Cerebellar cortex (tissue), 1 donor: ENCODE measurements around the gene RSRC1.
"Not testable (repeated sequence)": the region's sequence is repeated elsewhere in the genome, so short reads cannot be mapped to it uniquely, and the experiment has no call there.

ENCODE experiments used
- DNase-seq: peaks from one replicate; pipeline ENCODE4 v3.0.0-alpha.2; 2015; ENCODE audit warnings: low spot score

The RSRC1 gene

GRCh38 chr3:158528076-158528674 is 418.3 kb downstream of the RSRC1 start:
- no peak for DNase-seq

DNA sequence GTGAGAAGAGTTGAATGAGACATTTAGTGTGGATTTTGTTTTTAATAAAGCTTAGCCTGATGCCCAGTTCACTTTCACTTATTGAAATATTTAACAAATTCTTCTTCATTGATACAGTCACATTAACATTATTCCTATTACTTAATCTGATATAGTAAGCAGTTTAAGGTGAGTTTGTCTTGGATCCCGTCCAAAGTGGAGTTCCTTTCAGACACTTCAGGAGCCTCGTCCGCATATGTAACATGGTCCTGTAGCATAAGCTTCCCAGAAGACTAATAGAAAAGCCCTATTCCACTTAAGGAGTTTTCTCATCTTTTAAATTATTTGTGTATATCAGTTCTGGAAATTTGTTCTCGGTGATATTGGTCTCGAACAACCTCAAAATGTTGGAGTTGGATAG is 421.4 kb downstream of the RSRC1 start:
- DNase-seq = peak; percentile 3

DNA sequence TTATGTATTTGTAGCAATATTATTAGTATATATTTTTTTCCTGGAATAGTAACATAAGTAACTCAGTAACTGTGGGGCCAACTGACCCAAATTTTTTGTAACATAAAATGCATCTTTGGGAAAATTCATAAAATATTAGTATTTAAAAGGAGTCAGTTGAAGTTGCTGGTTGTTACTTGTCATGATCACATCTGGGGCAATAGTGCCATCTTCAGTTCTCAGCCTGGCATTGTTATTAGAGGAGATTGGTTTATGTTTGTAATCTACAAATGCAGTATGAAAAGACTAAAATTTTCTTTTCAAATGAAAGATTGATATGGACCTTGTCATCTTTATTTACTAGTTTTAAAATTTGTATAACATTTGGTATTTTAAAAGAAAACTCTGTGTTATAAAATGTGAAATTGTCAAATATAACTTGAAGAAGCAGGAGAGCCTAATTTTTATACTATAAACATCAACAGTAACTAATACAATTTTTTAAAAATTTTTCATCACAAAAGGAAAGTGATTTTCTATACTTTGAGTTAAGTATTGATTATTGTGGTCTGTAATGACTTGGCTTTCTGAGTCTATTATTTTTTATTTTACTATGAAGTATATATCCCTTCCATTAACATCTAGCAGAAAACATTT is 422.3 kb downstream of the RSRC1 start:
- DNase-seq = peak; percentile 45

DNA sequence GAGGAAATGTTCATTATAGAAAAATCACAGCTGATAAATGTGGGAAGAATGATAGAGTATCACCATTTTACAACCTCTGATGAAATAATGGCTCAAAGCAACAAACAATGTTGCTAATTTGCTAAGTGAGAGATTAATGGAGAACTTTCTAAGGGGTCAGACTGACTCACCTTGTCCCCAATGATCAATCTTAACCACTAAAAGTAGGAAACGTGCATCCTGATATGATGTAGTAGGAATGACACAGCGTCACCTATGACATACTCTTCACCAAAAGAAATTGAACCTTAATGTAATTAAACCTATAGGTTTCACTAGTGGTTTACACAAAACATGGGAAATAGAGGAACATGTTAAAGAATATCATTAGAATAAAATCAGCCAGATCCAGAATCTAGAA is 426.0 kb downstream of the RSRC1 start:
- DNase-seq = no peak

DNA sequence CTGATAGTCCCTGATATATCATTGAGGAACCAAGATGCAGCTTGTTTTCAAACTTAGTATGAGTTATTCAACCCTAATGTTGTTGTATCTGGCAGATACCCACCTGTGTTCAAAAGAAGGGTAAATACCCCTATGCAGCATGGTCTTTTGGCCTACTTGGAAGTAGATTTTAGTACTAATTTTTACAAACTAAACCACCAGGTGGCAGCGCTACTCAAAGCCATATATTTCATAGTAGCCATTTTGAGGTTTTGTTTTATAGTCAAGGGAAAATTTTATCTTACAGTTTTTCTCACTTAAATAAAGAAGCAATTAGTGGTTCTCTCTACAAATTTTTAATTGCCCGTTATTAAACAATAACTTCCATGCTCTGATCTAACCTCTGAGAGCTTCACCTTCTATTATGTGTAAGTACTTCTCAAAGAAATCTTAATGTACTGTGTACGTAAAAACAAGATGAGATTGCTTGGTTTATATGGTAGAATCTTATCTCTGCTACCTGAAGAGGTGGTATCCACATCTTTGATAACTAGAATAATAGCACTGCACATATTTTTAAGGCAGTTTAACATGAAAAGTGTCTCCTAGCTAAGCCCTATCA is 429.6 kb downstream of the RSRC1 start:
- DNase-seq = peak; percentile 50

DNA sequence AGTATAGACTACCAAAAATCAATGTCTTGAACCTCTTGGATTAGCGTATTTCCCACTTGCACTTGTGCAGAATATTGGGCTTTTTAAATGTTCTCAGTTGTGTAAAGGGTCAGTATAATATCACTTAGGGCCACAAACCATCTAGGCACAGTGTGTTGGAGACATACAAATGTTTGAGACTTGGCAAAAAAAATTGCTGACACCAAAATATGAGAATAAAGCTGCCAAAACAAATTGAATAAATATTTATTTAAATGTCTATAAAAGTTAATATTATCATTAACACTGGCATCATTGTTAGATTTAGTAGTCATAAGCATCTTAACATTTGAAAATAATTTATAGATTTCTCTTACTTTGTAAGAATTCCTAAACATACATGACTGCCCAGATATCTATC is 430.2 kb downstream of the RSRC1 start:
- DNase-seq = no peak

DNA sequence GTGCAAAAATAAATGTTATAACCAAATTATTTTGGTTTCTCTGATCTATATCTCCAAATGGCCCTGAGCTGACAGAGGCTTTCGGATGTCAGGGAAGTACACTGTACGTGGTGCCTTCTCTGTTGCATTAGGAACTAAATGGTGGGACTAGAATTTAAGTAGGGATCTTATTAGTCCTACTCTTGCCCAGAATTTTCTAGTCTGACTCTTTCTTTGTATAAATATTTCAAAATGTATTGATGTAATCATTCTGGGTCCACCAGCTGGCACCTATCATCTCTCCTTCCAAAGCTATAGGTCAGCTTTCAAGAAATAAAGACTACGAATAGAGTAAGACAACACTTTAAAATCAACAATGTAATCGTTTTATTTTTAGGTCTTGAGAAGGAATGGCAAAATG is 438.8 kb downstream of the RSRC1 start:
- DNase-seq = no peak

- DNase-seq = not testable (repeated sequence)
Measured at GRCh38 chr3:158549938-158550337, 440.0 kb downstream of the RSRC1 start.

- DNase-seq = no peak
Measured at GRCh38 chr3:158552124-158552523, 442.2 kb downstream of the RSRC1 start.

DNA sequence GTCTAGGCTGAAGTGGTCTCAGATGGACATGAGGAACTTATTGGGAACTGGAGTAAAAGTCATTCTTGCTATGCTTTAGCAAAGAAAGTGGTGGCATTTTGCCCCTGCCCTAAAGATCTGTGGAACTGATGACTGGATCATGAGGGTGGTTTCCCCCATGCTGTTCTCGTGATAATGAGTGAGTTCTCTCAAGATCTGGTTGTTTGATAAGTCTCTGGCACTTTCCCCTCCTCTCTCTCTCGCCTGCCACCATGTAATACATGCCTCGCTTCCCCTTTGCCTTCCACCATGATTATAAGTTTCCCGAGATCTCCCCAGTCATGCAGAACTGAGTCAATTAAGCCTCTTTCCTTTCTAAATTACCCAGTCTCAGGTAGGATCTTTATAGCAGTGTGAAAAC is 449.6 kb downstream of the RSRC1 start:
- no peak for DNase-seq

DNA sequence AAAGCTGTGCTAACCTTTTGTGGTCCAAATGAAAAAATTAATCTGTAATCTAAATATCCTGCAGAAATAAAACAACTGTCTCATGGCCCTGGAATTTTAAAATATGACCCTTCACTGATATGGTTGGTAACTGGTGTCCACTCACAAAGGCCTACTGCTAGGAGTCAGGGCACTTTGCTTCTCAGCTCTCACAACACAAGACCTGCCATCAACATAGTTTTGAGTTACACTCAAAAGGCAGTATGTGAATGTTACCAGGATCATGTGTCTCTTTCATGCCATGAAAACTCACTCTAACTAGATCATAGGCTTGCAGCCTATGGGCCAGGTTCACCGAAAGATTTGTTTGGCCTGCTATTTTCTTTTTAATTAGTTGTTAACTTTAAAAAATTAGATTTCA is 451.1 kb downstream of the RSRC1 start:
- no peak for DNase-seq

GRCh38 chr3:158562674-158563073 is 452.8 kb downstream of the RSRC1 start:
- DNase-seq = no peak

- DNase-seq = no peak
Measured at GRCh38 chr3:158563076-158563475, 453.2 kb downstream of the RSRC1 start.

GRCh38 chr3:158565076-158565475 is 455.2 kb downstream of the RSRC1 start:
- DNase-seq = no peak

DNA sequence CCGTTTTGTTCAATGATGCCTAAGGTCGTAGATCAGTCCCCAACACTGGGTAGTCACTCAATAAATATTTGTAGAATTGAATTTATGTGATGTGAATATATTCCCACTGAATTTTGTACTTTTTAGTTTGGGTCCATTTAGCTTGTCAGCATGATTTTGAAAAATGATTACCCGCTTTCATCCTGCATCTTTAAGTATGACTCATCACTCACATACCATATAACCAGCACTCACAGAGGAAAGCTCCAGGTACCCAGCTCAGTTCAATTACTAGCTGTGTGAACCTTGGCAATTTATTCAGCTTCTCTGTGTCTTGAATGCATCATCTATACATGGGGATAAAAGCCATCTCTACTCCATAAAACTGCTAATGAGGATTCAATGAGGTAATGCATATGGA is 458.9 kb downstream of the RSRC1 start:
- no peak for DNase-seq

DNA sequence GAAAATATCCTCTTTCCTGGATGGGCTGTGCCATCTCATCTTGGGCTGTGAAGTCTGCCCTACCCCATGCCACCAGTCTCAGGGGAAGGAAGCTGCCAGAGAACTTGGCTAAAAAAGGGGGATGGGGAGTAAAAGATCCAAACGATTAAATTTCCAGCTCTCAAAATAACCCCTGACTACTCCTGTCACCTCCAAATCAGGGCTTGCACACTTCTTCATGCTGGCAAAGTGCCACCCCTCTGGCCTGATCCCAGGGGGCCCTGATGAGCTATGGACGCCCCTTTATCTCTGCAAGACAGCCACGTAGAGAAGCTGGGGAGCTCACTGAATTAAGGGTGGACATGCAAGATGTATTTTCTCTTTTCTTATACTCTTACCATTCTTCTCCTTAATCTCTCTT is 459.9 kb downstream of the RSRC1 start:
- DNase-seq = no peak

GRCh38 chr3:158570999-158571702 is 461.3 kb downstream of the RSRC1 start, which contains the start of gene MLF1:
TSS of gene MLF1 (plus strand) at chr3:158571194. CDS start at chr3:158571301, 107 bp downstream.
- DNase-seq = peak; percentile 96

- no peak for DNase-seq
Measured at GRCh38 chr3:158571969-158572765, 462.3 kb downstream of the RSRC1 start.

DNA sequence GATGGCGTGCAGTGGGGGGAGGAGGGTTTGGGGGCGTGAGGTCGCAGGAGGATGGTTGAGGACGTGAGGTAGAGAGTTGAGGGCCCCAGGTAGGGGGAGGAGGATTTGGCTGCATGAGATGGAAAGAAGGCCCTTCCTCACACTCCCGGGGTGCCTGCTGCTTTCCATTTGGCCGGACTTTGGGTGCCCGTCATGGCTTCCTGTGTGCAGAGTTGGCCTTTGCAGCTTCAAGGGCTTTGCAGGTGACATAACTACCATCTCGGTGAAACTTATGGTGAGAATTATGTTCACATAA is 462.8 kb downstream of the RSRC1 start:
- DNase-seq = no peak

DNA sequence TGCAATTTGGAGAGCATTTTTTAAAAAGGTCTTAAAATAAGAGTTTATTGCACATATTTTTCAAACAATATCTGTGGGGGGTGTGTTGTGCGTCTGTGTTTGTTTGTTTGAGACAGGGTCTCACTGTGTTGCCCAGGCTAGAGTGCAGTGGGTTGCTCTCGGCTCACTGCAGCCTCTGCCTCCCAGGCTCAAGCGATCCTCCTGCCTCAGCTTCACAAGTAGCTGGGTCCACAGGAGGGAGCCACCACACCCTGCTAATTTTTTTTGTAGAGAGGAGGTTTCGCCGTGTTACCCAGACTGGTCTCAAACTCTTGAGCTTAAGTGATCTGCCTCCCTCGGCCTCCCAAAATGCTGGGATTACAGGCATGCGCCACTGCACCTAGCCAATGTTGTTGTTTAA is 463.8 kb downstream of the RSRC1 start:
- peak; percentile 19 for DNase-seq

- DNase-seq = no peak
Measured at GRCh38 chr3:158574646-158575045, 464.8 kb downstream of the RSRC1 start.

- no peak for DNase-seq
Measured at GRCh38 chr3:158590223-158590622, 480.3 kb downstream of the RSRC1 start.
